ENCODE data around the gene TBXAS1.

DNA sequence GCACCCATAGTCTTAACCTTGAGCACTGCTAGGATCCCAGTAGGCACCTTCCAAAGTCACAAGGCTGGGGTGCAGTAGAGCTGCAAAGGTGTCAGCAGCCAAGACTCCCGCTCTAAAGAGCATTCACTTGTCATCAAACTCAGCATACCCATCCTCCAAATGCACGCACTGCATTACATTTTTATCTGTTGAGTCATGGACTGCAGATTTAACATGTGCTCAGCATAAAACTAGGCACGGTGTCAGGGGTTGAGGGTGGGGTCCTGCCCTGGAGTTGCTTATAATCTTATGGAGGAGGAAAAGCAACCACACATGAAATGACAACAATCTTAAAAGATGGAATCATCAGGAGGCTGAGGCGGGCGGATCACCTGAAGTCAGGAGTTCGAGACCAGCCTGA lies 131.1 kb downstream of the TBXAS1 start:
- TF ChIP-seq SUZ12 (IDR thresholded peaks at IDR 0.05; ENCODE audit: low read length) (no peak), POLR2AphosphoS5 (IDR thresholded peaks at IDR 0.05; ENCODE audit: low read depth, low read length) (no peak), TAF1 (IDR thresholded peaks at IDR 0.05; ENCODE audit: low read depth, low read length) (no peak)
- TF ChIP-seq, protein P1, sequence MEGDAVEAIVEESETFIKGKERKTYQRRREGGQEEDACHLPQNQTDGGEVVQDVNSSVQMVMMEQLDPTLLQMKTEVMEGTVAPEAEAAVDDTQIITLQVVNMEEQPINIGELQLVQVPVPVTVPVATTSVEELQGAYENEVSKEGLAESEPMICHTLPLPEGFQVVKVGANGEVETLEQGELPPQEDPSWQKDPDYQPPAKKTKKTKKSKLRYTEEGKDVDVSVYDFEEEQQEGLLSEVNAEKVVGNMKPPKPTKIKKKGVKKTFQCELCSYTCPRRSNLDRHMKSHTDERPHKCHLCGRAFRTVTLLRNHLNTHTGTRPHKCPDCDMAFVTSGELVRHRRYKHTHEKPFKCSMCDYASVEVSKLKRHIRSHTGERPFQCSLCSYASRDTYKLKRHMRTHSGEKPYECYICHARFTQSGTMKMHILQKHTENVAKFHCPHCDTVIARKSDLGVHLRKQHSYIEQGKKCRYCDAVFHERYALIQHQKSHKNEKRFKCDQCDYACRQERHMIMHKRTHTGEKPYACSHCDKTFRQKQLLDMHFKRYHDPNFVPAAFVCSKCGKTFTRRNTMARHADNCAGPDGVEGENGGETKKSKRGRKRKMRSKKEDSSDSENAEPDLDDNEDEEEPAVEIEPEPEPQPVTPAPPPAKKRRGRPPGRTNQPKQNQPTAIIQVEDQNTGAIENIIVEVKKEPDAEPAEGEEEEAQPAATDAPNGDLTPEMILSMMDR (IDR thresholded peaks at IDR 0.05; ENCODE audit: control extremely low read depth in 1 of 3, insufficient read depth in 1 of 3, low read depth in 1 of 3, low read length in 3 of 3): no peak
- TF ChIP-seq, protein P2, sequence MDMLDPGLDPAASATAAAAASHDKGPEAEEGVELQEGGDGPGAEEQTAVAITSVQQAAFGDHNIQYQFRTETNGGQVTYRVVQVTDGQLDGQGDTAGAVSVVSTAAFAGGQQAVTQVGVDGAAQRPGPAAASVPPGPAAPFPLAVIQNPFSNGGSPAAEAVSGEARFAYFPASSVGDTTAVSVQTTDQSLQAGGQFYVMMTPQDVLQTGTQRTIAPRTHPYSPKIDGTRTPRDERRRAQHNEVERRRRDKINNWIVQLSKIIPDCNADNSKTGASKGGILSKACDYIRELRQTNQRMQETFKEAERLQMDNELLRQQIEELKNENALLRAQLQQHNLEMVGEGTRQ (IDR thresholded peaks at IDR 0.05; ENCODE audit: low read length): no peak
- TF ChIP-seq, protein P3, sequence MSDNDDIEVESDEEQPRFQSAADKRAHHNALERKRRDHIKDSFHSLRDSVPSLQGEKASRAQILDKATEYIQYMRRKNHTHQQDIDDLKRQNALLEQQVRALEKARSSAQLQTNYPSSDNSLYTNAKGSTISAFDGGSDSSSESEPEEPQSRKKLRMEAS (IDR thresholded peaks at IDR 0.05): no peak

Data from H1 (cell line).